Esophagus (tissue), 2 donors: ENCODE measurements around the gene LAMA5. TPM values are rescaled to one million over a fixed set of nuclear protein-coding genes. Genes with fewer than 3 reads are reported as not detected.

ENCODE experiments used
- H3K27ac ChIP-seq, 2 donors: one replicate each; pipeline ENCODE4 v1.5.1; 2013; ENCODE audit warnings: low read depth in 2 of 2, mild to moderate bottlenecking in 2 of 2, inconsistent platforms in 1 of 2, low read length in 1 of 2, moderate library complexity in 1 of 2
- H3K27me3 ChIP-seq, 2 donors: one replicate each; pipeline ENCODE4 v1.6.1; 2013; ENCODE audit warnings: low read length in 2 of 2, control low read depth in 1 of 2, mild to moderate bottlenecking in 1 of 2; ENCODE audit not compliant: insufficient read depth in 2 of 2, control insufficient read depth in 1 of 2
- H3K36me3 ChIP-seq, 2 donors: one replicate each; pipeline ENCODE4 v1.6.1; 2013; ENCODE audit warnings: low read length in 1 of 2; ENCODE audit not compliant: control insufficient read depth in 2 of 2, insufficient read depth in 2 of 2
- H3K4me1 ChIP-seq, 2 donors: one replicate each; pipeline ENCODE4 v1.6.1; 2013; ENCODE audit warnings: low read length in 1 of 2; ENCODE audit not compliant: control insufficient read depth in 2 of 2, insufficient read depth in 2 of 2
- H3K4me3 ChIP-seq, 2 donors: one replicate each; pipeline ENCODE4 v1.5.1; 2013; ENCODE audit warnings: low read length in 2 of 2, mild to moderate bottlenecking in 2 of 2, low read depth in 1 of 2, moderate library complexity in 1 of 2
- H3K9me3 ChIP-seq, 2 donors: one replicate each; pipeline ENCODE4 v1.6.1; 2013; ENCODE audit warnings: mild to moderate bottlenecking in 2 of 2, low read depth in 1 of 2, low read length in 1 of 2, moderate library complexity in 1 of 2; ENCODE audit not compliant: control insufficient read depth in 2 of 2, insufficient read depth in 1 of 2
- WGBS, 2 donors: extraction: QIAGEN DNeasy Blood & Tissue Kit; methylation state at CpG; one replicate each; pipeline ENCODE4 v1.1.7; 2013; 5-methylcytosine and 5-hydroxymethylcytosine counted together
- polyA plus RNA-seq, 2 donors: library from polyadenylated mRNA; stranded (reverse); fragments of 200-250 nt; gene quantifications; one replicate each; pipeline ENCODE4 v1.2.3, GENCODE V29; 2013
- donor health status: healthy with polysubstance abuse.
- donor health status: Bipolar disorder and iron deficiency.

Gene LAMA5
- polyA plus RNA-seq, 2 donors = 79.9 to 329 TPM

- Histone ChIP-seq H3K9me3 (no peaks in the 10 kb centered on the region), H3K4me3 (no peak overlapping the region), H3K4me1 (peaks cover 5 to 25% of the 10 kb centered on the region in 2 donors), H3K27ac (no peak overlapping the region), H3K27me3 (no peaks in the 10 kb centered on the region), H3K36me3 (peaks cover 0 to 7% of the 10 kb centered on the region in 2 donors)
- 92 to 95% methylated on average over 11 to 12 of the region's 12 CpGs for WGBS, 2 donors
These were observed 37.6 kb upstream of the LAMA5 start for GRCh38 chr20:62404761-62405107.

- Histone ChIP-seq H3K36me3 (peaks cover 0 to 7% of the 10 kb centered on the region in 2 donors), H3K27ac (no peak overlapping the region), H3K4me3 (no peak overlapping the region)
These were observed 37.1 kb upstream of the LAMA5 start for GRCh38 chr20:62404112-62404665.

GRCh38 chr20:62403331-62403730 is 36.2 kb upstream of the LAMA5 start:
- H3K9me3 ChIP-seq = no peaks in the 10 kb centered on the region
- peaks cover 0 to 7% of the 10 kb centered on the region in 2 donors for H3K36me3 ChIP-seq
- 80 to 82% methylated on average over 13 of the region's 13 CpGs for WGBS, 2 donors
- H3K27me3 ChIP-seq = no peaks in the 10 kb centered on the region
- H3K27ac ChIP-seq = no peak overlapping the region
- no peak overlapping the region for H3K4me3 ChIP-seq
- H3K4me1 ChIP-seq = peaks cover 5 to 25% of the 10 kb centered on the region in 2 donors

More at GRCh38 chr20:62404112-62404665, 37.1 kb upstream of the LAMA5 start:
- Histone ChIP-seq H3K9me3 (no peaks in the 10 kb centered on the region), H3K27me3 (no peaks in the 10 kb centered on the region), H3K4me1 (peaks cover 5 to 25% of the 10 kb centered on the region in 2 donors)
- 91% methylated on average over 9 of the region's 9 CpGs for WGBS, 2 donors

GRCh38 chr20:62402456-62403150 is 35.5 kb upstream of the LAMA5 start:
- H3K4me3 ChIP-seq = no peak overlapping the region
- H3K4me1 ChIP-seq = peaks cover 5 to 19% of the 10 kb centered on the region in 2 donors
- peaks cover 0 to 7% of the 10 kb centered on the region in 2 donors for H3K36me3 ChIP-seq
- no peaks in the 10 kb centered on the region for H3K27me3 ChIP-seq
- no peaks in the 10 kb centered on the region for H3K9me3 ChIP-seq
- WGBS, 2 donors = 93 to 94% methylated on average over 23 of the region's 23 CpGs
- no peak overlapping the region for H3K27ac ChIP-seq

- peaks cover 2 to 13% of the 10 kb centered on the region in 2 donors for H3K4me1 ChIP-seq
- H3K4me3 ChIP-seq = no peak overlapping the region
- WGBS, 2 donors = 82 to 83% methylated on average over 21 of the region's 21 CpGs
- no peak overlapping the region for H3K27ac ChIP-seq
- no peaks in the 10 kb centered on the region for H3K27me3 ChIP-seq
- H3K9me3 ChIP-seq = no peaks in the 10 kb centered on the region
- H3K36me3 ChIP-seq = peaks cover 0 to 7% of the 10 kb centered on the region in 2 donors
These were observed 34.2 kb upstream of the LAMA5 start for GRCh38 chr20:62401331-62401779.

- peaks cover 0 to 7% of the 10 kb centered on the region in 2 donors for H3K36me3 ChIP-seq
- 88 to 90% methylated on average over 10 of the region's 10 CpGs for WGBS, 2 donors
These were observed 33.4 kb upstream of the LAMA5 start for GRCh38 chr20:62400541-62400940.

GRCh38 chr20:62400021-62400420 is 32.9 kb upstream of the LAMA5 start:
- Histone ChIP-seq H3K4me1 (peaks cover 0 to 3% of the 10 kb centered on the region in 2 donors), H3K27ac (no peak overlapping the region), H3K4me3 (no peak overlapping the region), H3K9me3 (no peaks in the 10 kb centered on the region), H3K27me3 (no peaks in the 10 kb centered on the region), H3K36me3 (peaks cover 0 to 7% of the 10 kb centered on the region in 2 donors)
- WGBS, 2 donors = 80 to 84% methylated on average over 6 to 7 of the region's 7 CpGs

More at GRCh38 chr20:62400541-62400940, 33.4 kb upstream of the LAMA5 start:
- no peak overlapping the region for H3K27ac ChIP-seq
- H3K9me3 ChIP-seq = no peaks in the 10 kb centered on the region
- no peak overlapping the region for H3K4me3 ChIP-seq
- peaks cover 0 to 6% of the 10 kb centered on the region in 2 donors for H3K4me1 ChIP-seq
- H3K27me3 ChIP-seq = no peaks in the 10 kb centered on the region

- WGBS, 2 donors = 93 to 97% methylated on average over 13 to 19 of the region's 19 CpGs
These were observed 31.2 kb upstream of the LAMA5 start for GRCh38 chr20:62398120-62398821.

GRCh38 chr20:62396367-62397239 is 29.5 kb upstream of the LAMA5 start:
- no peak overlapping the region for H3K27ac ChIP-seq
- H3K4me1 ChIP-seq = no peaks in the 10 kb centered on the region
- H3K4me3 ChIP-seq = no peak overlapping the region
- no peaks in the 10 kb centered on the region for H3K9me3 ChIP-seq
- WGBS, 2 donors = 90% methylated on average over 34 to 35 of the region's 35 CpGs
- H3K27me3 ChIP-seq = no peaks in the 10 kb centered on the region
- H3K36me3 ChIP-seq = peaks cover 0 to 14% of the 10 kb centered on the region in 2 donors

More at GRCh38 chr20:62398120-62398821, 31.2 kb upstream of the LAMA5 start:
- H3K36me3 ChIP-seq = peaks cover 0 to 15% of the 10 kb centered on the region in 2 donors
- no peak overlapping the region for H3K27ac ChIP-seq
- no peaks in the 10 kb centered on the region for H3K27me3 ChIP-seq
- no peaks in the 10 kb centered on the region for H3K4me1 ChIP-seq
- no peak overlapping the region for H3K4me3 ChIP-seq
- no peaks in the 10 kb centered on the region for H3K9me3 ChIP-seq
